ENCODE data around the gene NPAS3. TPM values are rescaled to one million over a fixed set of nuclear protein-coding genes. Genes with fewer than 3 reads are reported as not detected.

The NPAS3 gene
- total RNA-seq, 1 donor from 2014 or later, result 1.6 TPM

DNA sequence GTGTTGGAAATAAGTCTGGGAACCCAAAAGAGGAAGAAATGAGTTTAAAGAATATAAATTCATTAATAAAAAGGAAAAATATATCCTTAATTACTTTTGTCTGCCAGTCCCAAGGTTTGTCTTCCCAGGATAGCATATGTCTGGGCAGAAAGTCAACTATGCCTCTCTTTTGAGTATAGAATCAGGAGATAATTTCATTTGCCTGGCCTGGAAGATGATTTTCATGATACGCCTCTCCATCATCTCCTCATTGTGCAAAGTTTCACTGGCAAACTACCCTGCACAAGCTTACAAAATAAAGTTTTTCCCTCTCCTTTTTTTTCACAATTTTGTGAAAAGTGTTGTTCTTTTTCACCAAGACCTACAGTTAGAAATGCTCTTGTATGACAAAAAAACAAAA, 671.4 kb downstream of the NPAS3 start:
- no peak for DNase-seq (ENCODE audit: low spot score)
- H3K36me3 Mint-ChIP-seq (ENCODE audit: low read depth, unreplicated experiment), result no peaks in the 10 kb centered on the region
- no peak overlapping the region for H3K4me3 Mint-ChIP-seq (ENCODE audit: unreplicated experiment)
- H3K4me1 Mint-ChIP-seq (ENCODE audit: unreplicated experiment), result no peaks in the 10 kb centered on the region
- no peak overlapping the region for H3K27ac Mint-ChIP-seq (ENCODE audit: unreplicated experiment)
- no peaks in the 10 kb centered on the region for H3K9me3 Mint-ChIP-seq (ENCODE audit: unreplicated experiment)
- TF ChIP-seq CTCF (IDR thresholded peaks at IDR 0.05; ENCODE audit: unreplicated experiment), result no peak
- peaks cover 3% of the 10 kb centered on the region for H3K27me3 Mint-ChIP-seq (ENCODE audit: unreplicated experiment)

- Mint-ChIP-seq H3K4me3 (ENCODE audit: unreplicated experiment) (no peak overlapping the region), H3K4me1 (ENCODE audit: unreplicated experiment) (no peaks in the 10 kb centered on the region), H3K27ac (ENCODE audit: unreplicated experiment) (no peak overlapping the region), H3K9me3 (ENCODE audit: unreplicated experiment) (no peaks in the 10 kb centered on the region), H3K36me3 (ENCODE audit: low read depth, unreplicated experiment) (no peaks in the 10 kb centered on the region), H3K27me3 (ENCODE audit: unreplicated experiment) (peaks cover 5% of the 10 kb centered on the region)
- TF ChIP-seq CTCF (IDR thresholded peaks at IDR 0.05; ENCODE audit: unreplicated experiment), result no peak
- DNase-seq (ENCODE audit: low spot score), result no peak
Observed at GRCh38 chr14:33611405-33612196, 672.9 kb downstream of the NPAS3 start.

GRCh38 chr14:33612197-33612505, 673.5 kb downstream of the NPAS3 start:
- Mint-ChIP-seq H3K27ac (ENCODE audit: unreplicated experiment) (no peak overlapping the region), H3K4me3 (ENCODE audit: unreplicated experiment) (no peak overlapping the region)

DNA sequence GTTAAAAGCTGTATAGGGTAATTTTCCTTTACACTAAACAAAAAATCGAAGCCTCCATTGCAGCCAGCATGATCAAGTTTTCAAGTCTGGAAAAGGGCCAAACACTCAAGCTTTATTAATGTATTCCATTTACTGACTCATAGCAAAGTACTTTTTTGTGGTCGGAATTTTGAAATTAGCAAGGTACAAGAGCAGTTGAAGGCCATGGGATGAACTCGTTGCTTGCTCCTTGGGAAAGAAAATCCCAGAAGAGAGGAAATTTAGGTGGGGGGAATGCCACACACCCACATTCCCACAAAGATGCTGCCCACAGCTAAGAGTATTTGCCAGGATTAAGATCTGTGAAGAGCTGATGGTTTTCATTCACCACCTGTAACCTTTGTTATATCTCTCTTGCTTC, 678.5 kb downstream of the NPAS3 start:
- no peaks in the 10 kb centered on the region for H3K4me1 Mint-ChIP-seq (ENCODE audit: unreplicated experiment)
- no peak overlapping the region for H3K27ac Mint-ChIP-seq (ENCODE audit: unreplicated experiment)
- no peak for TF ChIP-seq CTCF (IDR thresholded peaks at IDR 0.05; ENCODE audit: unreplicated experiment)
- no peak overlapping the region for H3K4me3 Mint-ChIP-seq (ENCODE audit: unreplicated experiment)
- peaks cover 5% of the 10 kb centered on the region for H3K27me3 Mint-ChIP-seq (ENCODE audit: unreplicated experiment)
- no peak for DNase-seq (ENCODE audit: low spot score)
- no peaks in the 10 kb centered on the region for H3K36me3 Mint-ChIP-seq (ENCODE audit: low read depth, unreplicated experiment)
- no peaks in the 10 kb centered on the region for H3K9me3 Mint-ChIP-seq (ENCODE audit: unreplicated experiment)

More at GRCh38 chr14:33612197-33612505, 673.5 kb downstream of the NPAS3 start:
- H3K27me3 Mint-ChIP-seq (ENCODE audit: unreplicated experiment), result peaks cover 5% of the 10 kb centered on the region
- DNase-seq (ENCODE audit: low spot score), result no peak
- no peak for TF ChIP-seq CTCF (IDR thresholded peaks at IDR 0.05; ENCODE audit: unreplicated experiment)
- no peaks in the 10 kb centered on the region for H3K36me3 Mint-ChIP-seq (ENCODE audit: low read depth, unreplicated experiment)
- no peaks in the 10 kb centered on the region for H3K4me1 Mint-ChIP-seq (ENCODE audit: unreplicated experiment)
- no peaks in the 10 kb centered on the region for H3K9me3 Mint-ChIP-seq (ENCODE audit: unreplicated experiment)

GRCh38 chr14:33618361-33619105, 679.9 kb downstream of the NPAS3 start:
- no peak for DNase-seq (ENCODE audit: low spot score)

More at GRCh38 chr14:33618361-33619105, 679.9 kb downstream of the NPAS3 start:
- Mint-ChIP-seq H3K4me1 (ENCODE audit: unreplicated experiment) (no peaks in the 10 kb centered on the region), H3K27me3 (ENCODE audit: unreplicated experiment) (peaks cover 2% of the 10 kb centered on the region), H3K27ac (ENCODE audit: unreplicated experiment) (no peak overlapping the region), H3K4me3 (ENCODE audit: unreplicated experiment) (no peak overlapping the region), H3K36me3 (ENCODE audit: low read depth, unreplicated experiment) (no peaks in the 10 kb centered on the region), H3K9me3 (ENCODE audit: unreplicated experiment) (no peaks in the 10 kb centered on the region)
- no peak for TF ChIP-seq CTCF (IDR thresholded peaks at IDR 0.05; ENCODE audit: unreplicated experiment)
